Keratinocyte (primary cell): ENCODE data around the gene PLXNA2. TPM values are rescaled to one million over a fixed set of nuclear protein-coding genes. Genes with fewer than 3 reads are reported as not detected.

ENCODE experiments used
- DNase-seq: peaks from one replicate; pipeline ENCODE4 v3.0.0-alpha.2; 2011; ENCODE audit warnings: low read depth, missing footprints, low spot score
- FAIRE-seq: peaks from 2 replicates; lab custom pipeline; 2011; peaks lifted over from hg19 to GRCh38; lab: Jason Lieb, UNC
- H2AFZ ChIP-seq: 2 replicates; pipeline ENCODE4 v1.6.0; 2012; ENCODE audit warnings: low read length, control low read depth, inconsistent platforms; ENCODE audit not compliant: control insufficient read depth
- H3K27ac ChIP-seq: 2 replicates; pipeline ENCODE4 v1.5.1; 2011; ENCODE audit warnings: low read length; ENCODE audit not compliant: control insufficient read depth, insufficient read depth
- H3K27me3 ChIP-seq: 3 replicates; pipeline ENCODE4 v1.6.0; 2011; ENCODE audit warnings: low read length; ENCODE audit not compliant: control insufficient read depth, insufficient read depth; ENCODE audit errors: extremely low read depth
- H3K36me3 ChIP-seq, 2 experiments: 2 replicates in 1 of 2; 3 replicates in 1 of 2; pipeline ENCODE4 v1.5.1; 2011; ENCODE audit warnings: low read length in 2 of 2, mild to moderate bottlenecking in 1 of 2; ENCODE audit not compliant: control insufficient read depth in 2 of 2, insufficient read depth in 2 of 2; ENCODE audit errors: extremely low read depth in 1 of 2
- H3K4me1 ChIP-seq: 3 replicates; pipeline ENCODE4 v1.5.1; 2011; ENCODE audit warnings: low read length; ENCODE audit not compliant: control insufficient read depth, insufficient read depth; ENCODE audit errors: extremely low read depth
- H3K4me2 ChIP-seq: 3 replicates; pipeline ENCODE4 v1.6.0; 2011; ENCODE audit warnings: low read depth, low read length; ENCODE audit not compliant: control insufficient read depth, insufficient read depth; ENCODE audit errors: extremely low read depth
- H3K4me3 ChIP-seq, 3 experiments: fragments of 200-600 bp in 1 of 3; sonication (generic) in 1 of 3; 2 replicates in 2 of 3; 3 replicates in 1 of 3; pipeline ENCODE4 v1.5.1; 2011 to 2016; ENCODE audit warnings: low read length in 3 of 3, mild to moderate bottlenecking in 3 of 3, control low read depth in 2 of 3, inconsistent platforms in 1 of 3, low read depth in 1 of 3, mixed read lengths in 1 of 3, mixed run types in 1 of 3, moderate library complexity in 1 of 3; ENCODE audit not compliant: control insufficient read depth in 2 of 3, insufficient read depth in 2 of 3; ENCODE audit errors: extremely low read depth in 1 of 3
- H3K79me2 ChIP-seq: 2 replicates; pipeline ENCODE4 v1.6.0; 2012; ENCODE audit warnings: low read length; ENCODE audit not compliant: control insufficient read depth, insufficient read depth
- H3K9ac ChIP-seq: 3 replicates; pipeline ENCODE4 v1.6.0; 2011; ENCODE audit warnings: low read length; ENCODE audit not compliant: control insufficient read depth, insufficient read depth; ENCODE audit errors: extremely low read depth
- H3K9me1 ChIP-seq: 3 replicates; pipeline ENCODE4 v1.6.0; 2011; ENCODE audit warnings: low read length; ENCODE audit not compliant: control insufficient read depth, insufficient read depth; ENCODE audit errors: extremely low read depth
- H3K9me3 ChIP-seq: 2 replicates; pipeline ENCODE4 v1.5.1; 2012; ENCODE audit warnings: low read depth, low read length; ENCODE audit not compliant: control insufficient read depth
- H4K20me1 ChIP-seq: 3 replicates; pipeline ENCODE4 v1.6.0; 2011; ENCODE audit warnings: low read length; ENCODE audit not compliant: control insufficient read depth, insufficient read depth; ENCODE audit errors: extremely low read depth
- EZH2 ChIP-seq: IDR thresholded peaks from one replicate; pipeline ENCODE4 v1.6.1; 2012; ENCODE audit warnings: inconsistent platforms, mild to moderate bottlenecking, low read length, moderate library complexity
- dilution Hi-C: fragments of 300-500 bp; cut with MboI; formaldehyde crosslinking; loops from one replicate; pipeline ENCODE4 v1.7.0; 2020; ENCODE audit warnings: low sequenced_read_pairs; ENCODE audit not compliant: extremely low pct_ligation_motif_present
- polyA plus RNA-seq, 5 experiments: library from polyadenylated mRNA; depleted of rRNA in 3 of 5; stranded (reverse) in 3 of 5; stranded (forward) in 1 of 5; unstranded in 1 of 5; fragments of >200 nt; gene quantifications; 1 replicate in 1 of 5; 2 replicates in 3 of 5; 3 replicates in 1 of 5; pipeline versions ENCODE4 v1.2.1 to v1.2.3, GENCODE V29; 2011 to 2012; ENCODE audit warnings: missing spikeins in 2 of 5, low read depth in 1 of 5, low replicate concordance in 1 of 5
- TF ChIP-seq, protein P1 (sequence below), 3 experiments: IDR thresholded peaks in 1 of 3; conservative IDR thresholded peaks in 1 of 3; optimal IDR thresholded peaks in 1 of 3; 2 replicates in 2 of 3; 3 replicates in 1 of 3; pipeline versions ENCODE3 to v1.5.1; 2011; ENCODE audit warnings: low read length in 3 of 3, mild to moderate bottlenecking in 3 of 3, moderate library complexity in 2 of 3, control low read depth in 1 of 3, inconsistent platforms in 1 of 3; ENCODE audit not compliant: insufficient read depth in 2 of 3; ENCODE audit errors: extremely low read depth in 1 of 3

PLXNA2 gene
- polyA plus RNA-seq, 1 donor (not counting 4 experiments of a cell fraction or from before 2014, with no cell fraction given) = 6.7 TPM

GRCh38 chr1:208002078-208002477 lies 242.1 kb downstream of the PLXNA2 start:
- Histone ChIP-seq H3K4me1 (no peaks in the 10 kb centered on the region), H3K36me3 (no peaks in the 10 kb centered on the region), H4K20me1 (no peaks in the 10 kb centered on the region), H3K9ac (no peak overlapping the region), H3K27ac (no peak overlapping the region), H2AFZ (no peak overlapping the region), H3K4me2 (no peak overlapping the region), H3K4me3 (no peak overlapping the region), H3K9me3 (no peaks in the 10 kb centered on the region), H3K79me2 (no peaks in the 10 kb centered on the region), H3K9me1 (no peaks in the 10 kb centered on the region), H3K27me3 (no peaks in the 10 kb centered on the region)
- dilution Hi-C loops = no loop called here
- FAIRE-seq (no peak), DNase-seq (no peak)
- TF ChIP-seq, protein P1, sequence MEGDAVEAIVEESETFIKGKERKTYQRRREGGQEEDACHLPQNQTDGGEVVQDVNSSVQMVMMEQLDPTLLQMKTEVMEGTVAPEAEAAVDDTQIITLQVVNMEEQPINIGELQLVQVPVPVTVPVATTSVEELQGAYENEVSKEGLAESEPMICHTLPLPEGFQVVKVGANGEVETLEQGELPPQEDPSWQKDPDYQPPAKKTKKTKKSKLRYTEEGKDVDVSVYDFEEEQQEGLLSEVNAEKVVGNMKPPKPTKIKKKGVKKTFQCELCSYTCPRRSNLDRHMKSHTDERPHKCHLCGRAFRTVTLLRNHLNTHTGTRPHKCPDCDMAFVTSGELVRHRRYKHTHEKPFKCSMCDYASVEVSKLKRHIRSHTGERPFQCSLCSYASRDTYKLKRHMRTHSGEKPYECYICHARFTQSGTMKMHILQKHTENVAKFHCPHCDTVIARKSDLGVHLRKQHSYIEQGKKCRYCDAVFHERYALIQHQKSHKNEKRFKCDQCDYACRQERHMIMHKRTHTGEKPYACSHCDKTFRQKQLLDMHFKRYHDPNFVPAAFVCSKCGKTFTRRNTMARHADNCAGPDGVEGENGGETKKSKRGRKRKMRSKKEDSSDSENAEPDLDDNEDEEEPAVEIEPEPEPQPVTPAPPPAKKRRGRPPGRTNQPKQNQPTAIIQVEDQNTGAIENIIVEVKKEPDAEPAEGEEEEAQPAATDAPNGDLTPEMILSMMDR (optimal IDR thresholded peaks at IDR 0.05 in 1 of 3, IDR thresholded peaks at IDR 0.05 in 1 of 3, conservative IDR thresholded peaks at IDR 0.05 in 1 of 3; ENCODE audit: extremely low read depth in 1 of 3, insufficient read depth in 2 of 3, low read length in 3 of 3) = no peak
- no peak for TF ChIP-seq EZH2

DNA sequence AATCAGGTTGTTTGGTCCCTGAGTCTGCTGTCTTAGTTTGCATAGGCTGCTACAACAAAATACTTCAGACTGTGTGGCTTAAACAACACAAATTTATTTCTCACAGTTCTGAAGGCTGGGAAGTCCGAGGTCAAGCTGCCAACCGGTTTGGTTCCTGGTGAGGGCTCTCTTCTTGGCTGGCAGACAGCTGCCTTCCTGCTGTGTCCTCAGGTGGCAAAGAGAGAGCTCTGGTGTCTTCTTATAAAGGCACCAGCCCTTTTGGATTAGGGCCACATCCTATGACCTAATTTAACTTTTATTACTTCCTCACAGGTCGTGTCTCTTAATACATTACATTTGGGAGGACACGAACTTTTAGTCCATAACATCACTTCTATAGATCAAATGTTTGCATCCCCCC lies 243.7 kb downstream of the PLXNA2 start:
- Histone ChIP-seq H3K4me1 (no peaks in the 10 kb centered on the region), H3K4me2 (no peak overlapping the region), H3K36me3 (no peaks in the 10 kb centered on the region), H3K9ac (no peak overlapping the region), H3K27ac (no peak overlapping the region), H3K9me3 (no peaks in the 10 kb centered on the region), H2AFZ (no peak overlapping the region), H3K79me2 (no peaks in the 10 kb centered on the region), H3K4me3 (no peak overlapping the region), H3K9me1 (no peaks in the 10 kb centered on the region), H3K27me3 (peaks cover 6% of the 10 kb centered on the region), H4K20me1 (no peaks in the 10 kb centered on the region)
- dilution Hi-C loops = no loop called here
- DNase-seq (no peak), FAIRE-seq (no peak)
- TF ChIP-seq EZH2 = no peak
- TF ChIP-seq, protein P1 (optimal IDR thresholded peaks at IDR 0.05 in 1 of 3, IDR thresholded peaks at IDR 0.05 in 1 of 3, conservative IDR thresholded peaks at IDR 0.05 in 1 of 3; ENCODE audit: extremely low read depth in 1 of 3, insufficient read depth in 2 of 3, low read length in 3 of 3) = no peak
